GM18519 (cell line): ENCODE data around the gene TMCC2.

Experiments used
- ATAC-seq: cut with Tn5 transposase; IDR thresholded peaks from one replicate; pipeline ENCODE4 v1.9.1; 2021; ENCODE audit warnings: mild to moderate bottlenecking, moderate library complexity; ENCODE audit not compliant: unreplicated experiment, low FRiP score

Gene TMCC2

DNA sequence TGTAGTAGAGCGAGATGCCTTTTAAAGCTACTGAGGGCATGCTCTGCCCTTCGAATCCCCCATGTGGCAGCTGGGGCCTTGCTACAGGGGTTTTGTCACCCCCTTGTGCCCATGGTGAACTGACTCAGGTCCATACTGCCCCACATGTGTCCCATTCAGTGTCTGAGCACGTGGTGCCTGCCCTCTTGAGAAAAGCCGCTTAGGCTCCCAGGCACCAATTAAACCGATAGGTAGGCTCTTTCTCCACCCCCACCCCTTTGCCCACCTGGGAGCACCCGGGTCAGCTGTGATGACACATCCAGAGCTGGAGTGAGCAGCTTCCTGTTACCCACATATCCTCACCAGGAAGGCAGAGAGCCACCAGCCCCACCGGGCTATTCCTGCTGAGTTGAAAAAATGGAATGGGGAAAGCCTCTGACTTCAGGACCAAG lies 30.5 kb downstream of the TMCC2 start:
- ATAC-seq = no peak

DNA sequence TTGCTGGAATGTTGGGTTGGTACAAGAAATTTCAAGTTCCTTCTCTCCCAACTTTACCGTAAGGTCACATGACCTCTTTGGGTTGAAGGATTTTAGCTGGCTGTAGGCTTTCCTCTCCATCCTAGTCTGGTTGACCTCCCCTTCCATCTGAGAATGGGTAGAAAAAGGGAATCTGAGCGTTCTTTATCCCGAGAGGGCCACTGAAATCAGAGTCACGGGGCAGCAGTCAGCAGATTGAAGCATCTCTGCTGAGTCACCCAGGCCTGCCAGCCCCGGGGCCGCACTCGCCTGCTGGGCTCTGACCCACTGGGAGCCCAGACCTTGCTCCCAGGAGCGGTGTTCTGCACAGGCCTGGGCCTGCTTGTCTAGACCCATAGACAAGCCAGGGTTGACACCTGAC lies 31.0 kb downstream of the TMCC2 start:
- no peak for ATAC-seq

DNA sequence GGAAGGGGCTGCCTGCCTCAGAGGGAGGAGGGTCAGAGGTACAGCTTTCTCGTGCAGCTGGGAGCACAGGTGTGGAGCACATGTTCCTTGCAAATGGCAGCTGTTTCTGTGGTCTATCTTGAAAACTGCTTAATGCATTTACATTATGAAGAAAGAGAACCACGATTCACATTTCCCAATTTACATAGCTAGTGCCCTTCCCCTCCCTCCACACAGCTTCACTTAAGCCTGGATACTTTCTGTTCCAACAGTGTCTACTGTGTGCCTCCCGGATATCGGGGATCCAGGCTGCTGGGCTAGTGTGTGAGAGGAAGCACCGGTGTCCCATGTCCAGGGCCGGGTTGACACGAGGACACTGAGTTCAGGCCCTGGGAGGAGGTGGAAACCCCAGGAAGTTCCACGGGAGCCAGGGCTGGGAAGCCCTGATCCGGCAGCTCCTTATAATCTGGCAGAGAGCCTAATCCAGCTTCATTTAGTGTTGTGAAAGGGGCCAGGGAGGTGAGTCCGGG lies 31.6 kb downstream of the TMCC2 start:
- ATAC-seq = no peak

DNA sequence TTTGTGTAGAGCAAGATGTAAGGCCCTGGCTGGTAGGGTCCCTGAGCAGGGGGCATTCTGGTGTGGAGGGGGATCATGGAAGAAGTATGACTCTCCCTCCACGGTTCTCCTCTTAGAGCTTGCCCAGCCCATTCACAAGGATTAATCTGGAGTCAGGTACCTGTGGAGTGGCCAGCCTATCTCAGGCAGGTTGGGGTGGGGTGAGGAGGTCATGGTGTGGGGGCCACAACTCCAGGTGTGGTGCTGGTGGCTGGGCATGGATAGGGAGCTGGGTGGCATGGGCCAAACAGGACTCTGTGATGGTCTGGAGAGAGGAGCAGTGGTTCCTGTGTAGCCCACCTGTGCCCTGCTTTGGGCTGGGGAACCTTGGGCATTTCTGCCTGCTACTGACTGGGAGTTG lies 32.3 kb downstream of the TMCC2 start:
- ATAC-seq = no peak

DNA sequence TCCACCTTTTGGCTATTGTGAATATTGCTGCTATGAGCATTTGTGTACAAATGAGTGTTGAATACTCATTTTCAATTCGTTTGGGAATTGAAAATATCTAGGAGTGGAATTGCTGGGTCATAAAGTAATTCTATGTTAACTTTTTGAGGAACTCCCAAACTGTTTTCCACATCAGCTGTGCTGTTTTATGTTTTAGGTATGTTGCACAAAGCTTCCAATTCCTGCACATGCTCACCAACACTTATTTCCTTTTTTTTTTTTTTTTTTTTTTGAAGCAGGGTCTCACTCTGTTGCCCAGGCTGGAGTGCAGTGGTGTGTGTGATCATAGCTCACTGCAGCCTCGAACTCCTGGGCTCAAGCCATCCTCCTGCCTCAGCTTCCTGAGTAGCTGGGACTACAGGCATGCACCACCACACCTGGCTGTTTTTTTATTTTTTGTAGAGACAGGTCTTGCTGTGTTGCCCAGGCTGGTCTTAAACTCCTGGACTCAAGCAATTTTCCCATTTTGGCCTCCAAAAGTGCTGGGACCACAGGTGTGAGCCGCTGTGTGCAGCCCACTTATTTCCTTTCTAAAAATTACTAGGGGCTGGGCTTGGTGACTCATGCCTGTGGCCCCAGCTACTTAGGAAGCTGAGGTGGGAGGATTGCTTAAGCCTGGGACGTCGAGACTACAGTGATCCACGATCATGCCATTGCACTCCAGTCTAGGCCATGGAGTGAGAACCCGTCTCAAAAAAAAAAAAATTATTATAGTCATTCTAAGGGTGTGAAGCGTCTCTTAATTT lies 33.4 kb downstream of the TMCC2 start:
- no peak for ATAC-seq

DNA sequence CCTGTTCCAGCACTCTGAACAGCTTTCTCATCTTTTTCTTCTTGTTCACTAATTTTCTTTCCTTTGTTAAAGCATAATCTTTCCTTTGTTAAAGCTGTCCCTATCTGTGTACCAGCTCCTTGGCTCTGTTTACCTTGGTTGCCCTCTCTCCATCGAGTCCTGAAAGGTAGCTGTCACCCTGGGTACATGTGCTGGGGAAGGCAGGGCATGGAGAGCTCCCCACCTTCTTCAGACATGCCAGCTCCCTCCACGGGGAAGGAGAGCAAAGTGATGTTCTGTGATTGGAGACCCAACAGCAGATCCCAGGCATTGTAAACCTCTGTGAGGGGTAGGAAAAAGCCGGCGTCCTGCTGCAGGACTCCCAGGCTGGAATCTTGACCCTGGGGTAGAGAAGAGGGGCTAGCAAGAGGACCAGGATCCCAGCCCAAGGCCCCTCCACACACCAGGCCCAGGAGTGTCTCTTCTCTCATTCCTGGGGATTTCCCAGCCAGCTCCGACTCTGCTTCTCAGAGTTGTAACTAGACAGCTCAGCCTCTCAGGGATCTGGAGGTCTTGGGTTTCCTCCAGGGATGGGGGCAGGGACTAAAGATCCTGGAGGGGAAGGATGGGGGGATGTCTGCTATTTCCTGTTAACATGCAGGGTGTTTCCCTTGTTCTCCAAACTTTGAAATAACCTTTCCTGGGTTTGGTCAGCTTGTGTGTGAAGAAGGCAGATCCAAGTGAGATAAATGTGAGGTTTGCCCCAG lies 34.4 kb downstream of the TMCC2 start:
- no peak for ATAC-seq

DNA sequence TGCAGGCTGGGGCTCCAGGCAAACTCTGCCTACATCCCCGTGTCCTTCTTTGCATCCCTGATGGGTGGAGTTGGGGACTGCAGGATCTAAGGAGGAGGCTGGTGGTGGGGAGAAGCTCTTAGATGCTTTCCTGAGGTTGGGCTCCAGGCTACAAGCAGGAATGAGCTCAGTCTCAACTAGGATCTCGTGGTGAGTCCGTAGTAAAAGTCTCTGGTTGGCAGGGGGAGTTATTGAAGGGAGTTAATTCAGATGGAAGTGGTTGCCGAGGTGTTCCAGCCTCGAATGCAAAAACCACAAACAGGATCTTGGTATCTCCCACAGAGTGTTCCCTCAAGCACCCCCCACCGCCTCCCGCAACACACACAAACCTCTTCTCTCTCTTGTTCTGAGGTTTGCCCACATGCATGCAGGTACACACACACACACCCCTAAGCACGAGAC lies 35.0 kb downstream of the TMCC2 start:
- no peak for ATAC-seq

DNA sequence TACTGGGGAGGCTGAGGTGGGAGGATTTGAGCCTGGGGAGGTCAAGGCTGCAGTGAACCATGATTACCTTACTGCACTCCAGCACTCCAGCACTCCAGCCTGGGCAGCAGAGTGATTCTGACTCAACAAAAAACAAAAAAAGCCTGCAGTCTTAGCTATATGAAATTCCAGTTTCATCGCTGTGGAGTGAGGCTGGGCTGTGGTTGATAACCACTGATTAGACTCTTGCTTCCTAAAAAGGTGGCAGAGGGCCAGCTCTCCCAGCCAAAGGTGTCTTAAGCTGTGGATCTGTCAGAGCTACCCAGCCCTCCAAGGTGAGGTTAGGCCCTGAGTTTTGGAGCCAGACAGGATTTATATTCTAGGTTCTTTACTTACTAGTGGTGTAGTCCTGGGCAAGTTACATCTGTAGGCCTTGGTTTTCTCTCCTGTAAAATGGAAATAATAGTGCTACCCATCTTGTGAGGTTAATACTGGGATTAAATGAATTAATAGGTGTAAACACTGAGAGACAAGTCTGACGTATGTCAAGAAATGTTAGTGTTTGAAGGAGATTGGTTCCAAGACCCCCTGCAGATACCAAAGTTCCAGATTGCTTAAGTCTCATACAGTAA lies 35.9 kb downstream of the TMCC2 start:
- no peak for ATAC-seq

DNA sequence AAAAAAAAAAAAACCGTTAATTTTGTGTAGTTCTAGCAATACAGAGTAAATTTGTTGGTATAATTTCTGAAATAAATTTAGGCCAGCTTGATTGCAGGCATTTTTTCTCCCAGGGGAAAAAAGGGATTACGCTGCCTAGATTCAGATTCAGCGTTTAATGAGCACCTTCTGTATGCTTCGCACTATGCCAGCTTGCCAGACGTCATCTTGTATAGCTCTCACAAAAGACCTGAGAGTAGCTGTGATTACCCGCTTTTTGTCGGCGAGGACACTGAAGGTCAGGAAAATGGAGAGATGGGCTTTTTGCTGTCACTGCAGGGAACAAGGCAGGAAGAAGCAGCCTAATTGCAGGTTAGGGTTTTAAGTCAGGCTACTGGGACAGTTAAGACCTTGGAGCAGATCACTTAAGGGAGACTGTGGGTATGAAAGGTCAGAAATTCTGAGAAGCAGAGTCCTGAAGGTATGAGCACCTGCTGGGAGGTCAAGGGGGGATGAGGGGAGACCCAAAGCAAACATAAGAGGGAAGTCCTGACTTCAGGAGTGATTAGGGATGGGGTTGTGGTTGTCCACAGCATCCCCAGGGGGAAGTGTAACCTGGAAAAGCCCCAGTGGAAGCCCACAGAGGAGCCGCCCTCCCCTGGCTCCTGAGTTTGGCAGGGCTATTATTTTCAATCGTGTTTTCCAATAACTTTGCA lies 39.0 kb downstream of the TMCC2 start:
- ATAC-seq = no peak

DNA sequence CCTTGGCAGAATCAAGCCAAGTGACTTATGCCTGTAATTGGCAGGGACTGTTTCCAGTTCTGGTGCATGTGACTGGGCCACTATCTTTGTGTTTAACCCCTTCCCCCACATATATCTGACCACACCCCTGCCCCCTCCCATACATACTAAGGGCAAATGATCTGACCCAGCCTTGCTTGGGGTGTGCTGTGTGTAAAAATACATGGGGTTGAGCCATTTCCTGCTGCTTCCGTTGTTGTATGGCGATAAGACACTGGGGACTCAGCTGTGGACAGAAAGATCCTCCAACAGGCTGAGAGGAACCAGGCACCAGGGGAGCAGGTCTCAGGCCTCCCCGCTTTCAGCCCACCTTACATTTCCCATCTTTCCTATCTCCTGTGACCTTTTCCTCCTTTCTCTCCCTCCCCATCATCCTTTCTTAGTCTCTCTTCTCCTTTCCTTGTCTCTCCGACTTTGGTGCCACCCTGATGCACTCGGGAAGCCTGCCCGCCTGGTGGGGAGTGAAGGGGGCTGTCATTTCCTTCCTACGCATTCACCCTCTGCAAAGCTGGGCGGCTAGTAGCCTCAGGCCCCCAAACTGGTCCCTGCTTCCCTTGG lies 39.7 kb downstream of the TMCC2 start:
- no peak for ATAC-seq

DNA sequence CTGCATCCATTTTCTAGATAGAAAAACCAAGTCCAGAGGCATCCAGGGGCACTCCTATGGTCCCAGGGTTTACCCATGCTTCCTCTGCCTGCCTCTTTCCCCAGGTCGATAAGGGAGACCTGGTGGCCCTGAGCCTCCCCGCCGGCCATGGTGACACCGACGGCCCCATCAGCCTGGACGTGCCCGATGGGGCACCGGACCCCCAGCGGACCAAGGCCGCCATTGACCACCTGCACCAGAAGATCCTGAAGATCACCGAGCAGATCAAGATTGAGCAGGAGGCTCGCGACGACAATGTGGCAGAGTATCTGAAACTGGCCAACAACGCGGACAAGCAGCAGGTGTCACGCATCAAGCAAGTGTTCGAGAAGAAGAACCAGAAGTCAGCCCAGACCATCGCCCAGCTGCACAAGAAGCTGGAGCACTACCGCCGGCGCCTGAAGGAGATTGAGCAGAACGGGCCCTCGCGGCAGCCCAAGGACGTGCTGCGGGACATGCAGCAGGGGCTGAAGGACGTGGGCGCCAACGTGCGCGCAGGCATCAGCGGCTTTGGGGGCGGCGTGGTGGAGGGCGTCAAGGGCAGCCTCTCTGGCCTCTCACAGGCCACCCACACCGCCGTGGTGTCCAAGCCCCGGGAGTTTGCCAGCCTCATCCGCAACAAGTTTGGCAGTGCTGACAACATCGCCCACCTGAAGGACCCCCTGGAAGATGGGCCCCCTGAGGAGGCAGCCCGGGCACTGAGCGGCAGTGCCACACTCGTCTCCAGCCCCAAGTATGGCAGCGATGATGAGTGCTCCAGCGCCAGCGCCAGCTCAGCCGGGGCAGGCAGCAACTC lies 41.3 kb downstream of the TMCC2 start:
- ATAC-seq = no peak

DNA sequence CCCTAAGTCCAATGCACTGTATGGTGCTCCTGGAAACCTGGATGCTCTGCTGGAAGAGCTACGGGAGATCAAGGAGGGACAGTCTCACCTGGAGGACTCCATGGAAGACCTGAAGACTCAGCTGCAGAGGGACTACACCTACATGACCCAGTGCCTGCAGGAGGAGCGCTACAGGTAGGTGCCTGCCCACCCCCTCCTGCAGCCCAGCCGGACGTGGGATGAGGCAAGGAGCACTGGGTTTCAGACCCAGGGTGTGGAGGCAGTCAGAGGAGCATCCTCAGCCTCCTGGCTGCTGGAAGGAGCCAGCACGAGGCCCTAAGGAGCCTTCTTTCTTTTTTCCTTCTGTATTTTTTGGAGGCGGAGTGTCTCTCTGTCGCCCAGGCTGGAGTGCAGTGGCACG lies 42.0 kb downstream of the TMCC2 start:
- no peak for ATAC-seq

DNA sequence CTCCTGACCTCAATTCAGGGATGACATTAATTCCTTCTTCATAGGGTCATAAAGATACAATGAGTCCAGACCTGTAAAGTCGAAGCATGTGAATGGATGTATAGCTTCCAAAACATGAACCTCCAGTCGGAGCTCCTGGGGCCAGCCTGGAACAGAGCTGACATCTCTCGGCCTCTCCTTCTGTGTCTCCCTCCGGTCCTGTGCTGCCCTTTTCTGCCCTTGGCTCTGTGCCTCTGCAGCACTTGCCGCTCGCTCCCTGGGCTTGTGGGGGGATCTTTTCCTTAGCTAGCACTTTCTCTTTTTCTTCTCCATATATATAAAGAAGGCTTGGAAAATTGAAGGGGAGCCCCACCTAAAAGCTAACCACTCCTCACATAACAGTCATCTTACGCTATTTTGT lies 42.5 kb downstream of the TMCC2 start:
- ATAC-seq = no peak

DNA sequence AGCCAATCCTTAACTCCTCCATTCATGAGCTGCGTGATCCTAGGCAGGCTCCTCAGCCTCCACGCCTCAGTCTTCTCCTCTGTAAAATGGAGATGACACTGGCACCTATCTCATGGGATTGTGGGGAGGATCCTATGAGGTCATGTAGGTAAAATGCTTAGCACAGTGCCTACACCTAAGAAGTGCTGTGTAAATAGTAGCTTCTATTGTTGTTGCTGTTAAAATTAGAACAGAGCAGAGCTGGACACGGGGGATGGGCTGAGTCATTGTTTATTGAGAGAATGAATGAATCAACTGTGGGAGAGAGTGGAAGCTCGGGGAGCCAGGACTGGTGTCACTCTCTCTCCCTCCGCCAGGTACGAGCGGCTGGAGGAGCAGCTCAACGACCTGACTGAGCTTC lies 43.0 kb downstream of the TMCC2 start:
- no peak for ATAC-seq

DNA sequence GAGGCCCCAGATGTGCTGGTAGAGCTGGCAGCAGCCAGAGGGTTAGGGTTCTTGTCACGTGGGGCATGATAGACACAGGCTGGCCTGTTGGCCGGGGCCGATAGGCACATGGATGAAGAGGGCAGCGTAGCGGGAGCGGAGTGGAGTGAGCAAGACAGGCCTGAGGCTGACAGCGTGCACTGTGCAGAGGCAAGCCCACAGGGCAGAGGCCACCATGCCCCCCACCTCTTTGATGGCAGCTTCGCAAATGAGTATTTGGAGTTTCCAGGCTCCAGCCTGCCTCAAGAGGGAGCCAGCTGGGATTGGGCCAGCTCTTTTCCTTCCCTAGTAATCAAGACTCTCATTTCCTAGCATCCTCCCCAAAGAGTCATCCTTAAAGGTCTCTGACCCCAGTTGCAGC lies 43.5 kb downstream of the TMCC2 start:
- ATAC-seq = no peak

DNA sequence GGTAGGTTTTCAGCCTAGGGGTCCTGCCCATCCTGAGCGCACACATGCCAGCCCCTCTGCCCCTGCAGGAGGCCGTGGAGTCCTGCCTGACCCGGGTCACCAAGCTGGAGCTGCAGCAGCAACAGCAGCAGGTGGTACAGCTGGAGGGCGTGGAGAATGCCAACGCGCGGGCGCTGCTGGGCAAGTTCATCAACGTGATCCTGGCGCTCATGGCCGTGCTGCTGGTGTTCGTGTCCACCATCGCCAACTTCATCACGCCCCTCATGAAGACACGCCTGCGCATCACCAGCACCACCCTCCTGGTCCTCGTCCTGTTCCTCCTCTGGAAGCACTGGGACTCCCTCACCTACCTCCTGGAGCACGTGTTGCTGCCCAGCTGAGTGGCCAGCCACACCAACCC lies 44.0 kb downstream of the TMCC2 start:
- ATAC-seq = no peak

DNA sequence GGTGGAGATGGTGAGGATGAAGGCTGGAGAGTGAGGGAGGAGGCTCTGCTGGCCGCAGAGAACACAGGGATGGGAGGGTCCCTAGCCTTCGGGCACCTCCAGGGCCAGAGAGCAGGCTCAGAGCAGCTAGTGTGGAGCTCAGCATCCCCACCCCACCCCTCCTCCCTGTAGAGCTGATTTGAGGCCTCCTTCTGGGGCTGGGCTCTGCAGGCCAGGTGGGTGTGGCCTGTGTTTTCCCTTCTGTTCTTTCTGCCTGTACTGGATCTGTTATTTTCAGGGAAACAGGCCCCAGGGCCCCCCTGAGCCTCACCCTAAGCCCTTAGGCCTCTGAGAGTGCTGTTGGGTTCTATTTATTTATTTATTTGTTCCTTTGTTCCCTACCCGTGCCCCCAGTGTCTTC lies 44.8 kb downstream of the TMCC2 start:
- ATAC-seq = no peak

DNA sequence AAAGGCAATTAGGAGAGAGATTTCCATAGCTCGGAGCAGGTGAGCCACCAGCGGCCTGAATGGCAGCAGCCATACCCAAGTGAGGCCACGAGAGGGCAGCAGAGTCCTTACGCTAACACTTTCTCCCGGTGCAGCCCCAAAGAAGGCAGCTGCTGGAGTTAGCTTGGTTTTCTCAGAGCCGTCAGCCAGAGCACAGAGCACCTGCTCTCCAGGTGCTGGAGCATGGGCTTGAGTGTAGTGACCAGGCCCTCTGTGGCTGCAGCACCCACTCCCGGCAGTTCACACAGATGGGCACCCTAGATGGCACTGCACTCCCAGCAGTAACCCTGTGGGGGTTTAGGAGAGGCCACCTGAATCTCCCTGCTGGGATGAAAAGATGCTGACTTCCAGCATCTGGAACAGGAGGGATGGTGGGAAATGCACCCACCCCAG lies 45.8 kb downstream of the TMCC2 start:
- no peak for ATAC-seq

DNA sequence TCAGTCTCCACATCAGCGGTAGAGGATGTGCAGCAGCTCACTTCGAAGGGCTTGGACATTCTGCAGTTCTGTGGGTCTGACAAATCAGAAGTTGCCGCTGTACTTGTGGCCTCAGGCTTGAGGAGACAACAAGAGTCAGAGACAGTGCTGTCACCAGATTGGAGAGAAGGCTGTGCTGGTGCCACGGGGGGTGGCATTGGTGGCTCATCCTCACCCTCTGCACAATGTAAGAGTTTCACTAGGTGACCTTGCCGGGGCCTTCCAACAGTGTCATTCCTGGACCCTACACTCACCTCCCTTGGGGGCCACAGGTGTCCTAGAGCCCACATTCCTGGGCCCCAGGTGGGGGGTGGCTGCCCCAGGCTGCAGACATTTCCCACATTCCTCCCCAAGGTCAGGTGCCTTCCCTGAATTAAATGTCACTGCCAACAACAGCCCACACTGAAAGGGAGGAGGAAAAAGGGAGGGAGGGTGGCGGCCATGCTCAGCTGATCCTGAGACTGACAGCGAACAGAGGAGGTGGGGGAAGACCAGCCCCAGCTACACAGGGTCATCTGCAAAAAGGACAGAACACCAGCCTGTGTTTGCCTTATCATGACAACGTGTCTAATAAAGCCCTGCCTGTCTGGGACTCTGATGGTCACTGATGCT lies 46.4 kb downstream of the TMCC2 start:
- ATAC-seq = no peak
